GM23338 (cell line): ENCODE results near the gene PGGT1B. TPM values are rescaled to one million over a fixed set of nuclear protein-coding genes. Genes with fewer than 3 reads are reported as not detected.

Experiments used
- CREB1 ChIP-seq: fragments of 250-450 bp; sonication (Bioruptor Pico); IDR thresholded peaks from 2 replicates; pipeline ENCODE4 v1.5.0; 2020; ENCODE audit warnings: low read depth, mild to moderate bottlenecking, moderate library complexity
- POLR2AphosphoS5 ChIP-seq: IDR thresholded peaks from 2 replicates; pipeline ENCODE4 v1.6.1; 2016; ENCODE audit warnings: antibody characterized with exemption, low read depth
- STAT1 ChIP-seq: IDR thresholded peaks from one replicate; pipeline ENCODE4 v1.6.1; 2016; ENCODE audit warnings: antibody characterized with exemption; ENCODE audit not compliant: unreplicated experiment
- polyA plus RNA-seq: library from polyadenylated mRNA; unstranded; fragments of >200 nt; fragmentation: Nextera tagmentation; extraction: Ambion mirVana; gene quantifications from 2 replicates; pipeline ENCODE4 v1.2.1, GENCODE V29; 2016
- total RNA-seq: library from RNA; depleted of rRNA; stranded (reverse); fragments of >200 nt; shearing (Covaris generic); gene quantifications from 2 replicates; pipeline ENCODE4 v1.2.3, GENCODE V29; 2014
- TF ChIP-seq, protein P1 (sequence below): fragments of 250-450 bp; sonication (Bioruptor Pico); IDR thresholded peaks from 2 replicates; pipeline ENCODE4 v1.5.0; 2020; ENCODE audit warnings: mild to moderate bottlenecking, moderate library complexity
- TF ChIP-seq, protein P2 (sequence below), 2 experiments: fragments of 200-600 bp in 1 of 2; sonication (generic) in 1 of 2; conservative IDR thresholded peaks; 2 replicates each; pipeline versions ENCODE4 v1.5.1 to v1.6.1; 2016 to 2017; ENCODE audit warnings: antibody characterized with exemption in 2 of 2, low read depth in 2 of 2, mild to moderate bottlenecking in 2 of 2, moderate library complexity in 1 of 2
- TF ChIP-seq, protein P3 (sequence below): IDR thresholded peaks from one replicate; pipeline ENCODE4 v1.6.1; 2018; ENCODE audit warnings: antibody characterized with exemption; ENCODE audit not compliant: unreplicated experiment

Gene PGGT1B
- total and polyA plus RNA-seq, 2 experiments from 2014 or later: 8.6 to 12.9 TPM

DNA sequence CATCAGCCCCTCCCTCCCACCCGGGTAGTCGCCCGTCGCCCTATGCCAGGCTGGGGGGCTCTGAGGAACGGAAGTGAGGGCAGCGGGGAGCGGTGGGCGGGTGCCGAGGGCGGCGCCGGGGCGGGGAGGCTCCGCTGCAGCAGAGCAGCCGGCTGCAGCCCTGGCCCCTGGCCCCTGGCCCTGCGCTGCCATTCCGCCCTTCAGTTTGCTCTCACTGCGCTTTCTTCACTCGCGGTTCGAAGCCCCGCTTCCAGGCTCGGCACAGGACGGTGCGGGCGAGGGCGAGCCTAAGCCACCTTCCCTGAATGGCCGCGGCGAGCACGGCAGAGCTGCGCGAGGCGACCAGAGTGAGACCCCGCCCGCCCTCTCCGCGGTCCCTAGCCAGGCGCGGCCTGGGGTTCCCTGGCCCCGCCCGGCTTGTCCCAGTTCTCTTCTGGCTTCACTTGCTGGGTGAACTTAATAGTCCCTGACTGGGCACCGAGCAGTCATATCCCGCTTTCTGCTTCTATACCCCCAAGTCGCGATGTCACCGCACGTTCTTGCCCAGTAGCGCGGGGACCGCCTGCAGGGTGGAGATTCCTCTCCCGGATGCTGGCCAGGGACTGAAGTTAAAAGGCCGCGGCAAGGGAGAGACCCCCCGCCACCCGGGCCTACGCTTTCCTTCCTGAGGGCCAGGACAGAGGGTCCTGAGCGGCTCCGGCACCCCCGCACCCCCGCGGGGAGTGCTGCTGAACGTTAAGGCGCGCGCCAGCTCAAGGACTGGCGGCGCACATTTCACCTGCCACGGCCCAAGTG, 92.3 kb downstream of the PGGT1B start (continued):
- TF ChIP-seq, protein P1, sequence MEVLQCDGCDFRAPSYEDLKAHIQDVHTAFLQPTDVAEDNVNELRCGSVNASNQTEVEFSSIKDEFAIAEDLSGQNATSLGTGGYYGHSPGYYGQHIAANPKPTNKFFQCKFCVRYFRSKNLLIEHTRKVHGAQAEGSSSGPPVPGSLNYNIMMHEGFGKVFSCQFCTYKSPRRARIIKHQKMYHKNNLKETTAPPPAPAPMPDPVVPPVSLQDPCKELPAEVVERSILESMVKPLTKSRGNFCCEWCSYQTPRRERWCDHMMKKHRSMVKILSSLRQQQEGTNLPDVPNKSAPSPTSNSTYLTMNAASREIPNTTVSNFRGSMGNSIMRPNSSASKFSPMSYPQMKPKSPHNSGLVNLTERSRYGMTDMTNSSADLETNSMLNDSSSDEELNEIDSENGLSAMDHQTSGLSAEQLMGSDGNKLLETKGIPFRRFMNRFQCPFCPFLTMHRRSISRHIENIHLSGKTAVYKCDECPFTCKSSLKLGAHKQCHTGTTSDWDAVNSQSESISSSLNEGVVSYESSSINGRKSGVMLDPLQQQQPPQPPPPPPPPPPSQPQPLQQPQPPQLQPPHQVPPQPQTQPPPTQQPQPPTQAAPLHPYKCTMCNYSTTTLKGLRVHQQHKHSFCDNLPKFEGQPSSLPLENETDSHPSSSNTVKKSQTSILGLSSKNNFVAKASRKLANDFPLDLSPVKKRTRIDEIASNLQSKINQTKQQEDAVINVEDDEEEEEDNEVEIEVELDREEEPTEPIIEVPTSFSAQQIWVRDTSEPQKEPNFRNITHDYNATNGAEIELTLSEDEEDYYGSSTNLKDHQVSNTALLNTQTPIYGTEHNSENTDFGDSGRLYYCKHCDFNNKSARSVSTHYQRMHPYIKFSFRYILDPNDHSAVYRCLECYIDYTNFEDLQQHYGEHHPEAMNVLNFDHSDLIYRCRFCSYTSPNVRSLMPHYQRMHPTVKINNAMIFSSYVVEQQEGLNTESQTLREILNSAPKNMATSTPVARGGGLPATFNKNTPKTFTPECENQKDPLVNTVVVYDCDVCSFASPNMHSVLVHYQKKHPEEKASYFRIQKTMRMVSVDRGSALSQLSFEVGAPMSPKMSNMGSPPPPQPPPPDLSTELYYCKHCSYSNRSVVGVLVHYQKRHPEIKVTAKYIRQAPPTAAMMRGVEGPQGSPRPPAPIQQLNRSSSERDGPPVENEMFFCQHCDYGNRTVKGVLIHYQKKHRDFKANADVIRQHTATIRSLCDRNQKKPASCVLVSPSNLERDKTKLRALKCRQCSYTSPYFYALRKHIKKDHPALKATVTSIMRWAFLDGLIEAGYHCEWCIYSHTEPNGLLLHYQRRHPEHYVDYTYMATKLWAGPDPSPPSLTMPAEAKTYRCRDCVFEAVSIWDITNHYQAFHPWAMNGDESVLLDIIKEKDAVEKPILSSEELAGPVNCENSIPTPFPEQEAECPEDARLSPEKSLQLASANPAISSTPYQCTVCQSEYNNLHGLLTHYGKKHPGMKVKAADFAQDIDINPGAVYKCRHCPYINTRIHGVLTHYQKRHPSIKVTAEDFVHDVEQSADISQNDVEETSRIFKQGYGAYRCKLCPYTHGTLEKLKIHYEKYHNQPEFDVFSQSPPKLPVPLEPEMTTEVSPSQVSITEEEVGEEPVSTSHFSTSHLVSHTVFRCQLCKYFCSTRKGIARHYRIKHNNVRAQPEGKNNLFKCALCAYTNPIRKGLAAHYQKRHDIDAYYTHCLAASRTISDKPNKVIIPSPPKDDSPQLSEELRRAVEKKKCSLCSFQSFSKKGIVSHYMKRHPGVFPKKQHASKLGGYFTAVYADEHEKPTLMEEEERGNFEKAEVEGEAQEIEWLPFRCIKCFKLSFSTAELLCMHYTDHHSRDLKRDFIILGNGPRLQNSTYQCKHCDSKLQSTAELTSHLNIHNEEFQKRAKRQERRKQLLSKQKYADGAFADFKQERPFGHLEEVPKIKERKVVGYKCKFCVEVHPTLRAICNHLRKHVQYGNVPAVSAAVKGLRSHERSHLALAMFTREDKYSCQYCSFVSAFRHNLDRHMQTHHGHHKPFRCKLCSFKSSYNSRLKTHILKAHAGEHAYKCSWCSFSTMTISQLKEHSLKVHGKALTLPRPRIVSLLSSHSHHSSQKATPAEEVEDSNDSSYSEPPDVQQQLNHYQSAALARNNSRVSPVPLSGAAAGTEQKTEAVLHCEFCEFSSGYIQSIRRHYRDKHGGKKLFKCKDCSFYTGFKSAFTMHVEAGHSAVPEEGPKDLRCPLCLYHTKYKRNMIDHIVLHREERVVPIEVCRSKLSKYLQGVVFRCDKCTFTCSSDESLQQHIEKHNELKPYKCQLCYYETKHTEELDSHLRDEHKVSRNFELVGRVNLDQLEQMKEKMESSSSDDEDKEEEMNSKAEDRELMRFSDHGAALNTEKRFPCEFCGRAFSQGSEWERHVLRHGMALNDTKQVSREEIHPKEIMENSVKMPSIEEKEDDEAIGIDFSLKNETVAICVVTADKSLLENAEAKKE: no peak
- TF ChIP-seq CREB1 (CRISPR knock-in tag) (no peak), POLR2AphosphoS5 (no peak), STAT1 (no peak)
- TF ChIP-seq, protein P2, sequence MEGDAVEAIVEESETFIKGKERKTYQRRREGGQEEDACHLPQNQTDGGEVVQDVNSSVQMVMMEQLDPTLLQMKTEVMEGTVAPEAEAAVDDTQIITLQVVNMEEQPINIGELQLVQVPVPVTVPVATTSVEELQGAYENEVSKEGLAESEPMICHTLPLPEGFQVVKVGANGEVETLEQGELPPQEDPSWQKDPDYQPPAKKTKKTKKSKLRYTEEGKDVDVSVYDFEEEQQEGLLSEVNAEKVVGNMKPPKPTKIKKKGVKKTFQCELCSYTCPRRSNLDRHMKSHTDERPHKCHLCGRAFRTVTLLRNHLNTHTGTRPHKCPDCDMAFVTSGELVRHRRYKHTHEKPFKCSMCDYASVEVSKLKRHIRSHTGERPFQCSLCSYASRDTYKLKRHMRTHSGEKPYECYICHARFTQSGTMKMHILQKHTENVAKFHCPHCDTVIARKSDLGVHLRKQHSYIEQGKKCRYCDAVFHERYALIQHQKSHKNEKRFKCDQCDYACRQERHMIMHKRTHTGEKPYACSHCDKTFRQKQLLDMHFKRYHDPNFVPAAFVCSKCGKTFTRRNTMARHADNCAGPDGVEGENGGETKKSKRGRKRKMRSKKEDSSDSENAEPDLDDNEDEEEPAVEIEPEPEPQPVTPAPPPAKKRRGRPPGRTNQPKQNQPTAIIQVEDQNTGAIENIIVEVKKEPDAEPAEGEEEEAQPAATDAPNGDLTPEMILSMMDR (conservative IDR thresholded peaks at IDR 0.05; ENCODE audit: low read depth in 2 of 2): no peak
- TF ChIP-seq, protein P3, sequence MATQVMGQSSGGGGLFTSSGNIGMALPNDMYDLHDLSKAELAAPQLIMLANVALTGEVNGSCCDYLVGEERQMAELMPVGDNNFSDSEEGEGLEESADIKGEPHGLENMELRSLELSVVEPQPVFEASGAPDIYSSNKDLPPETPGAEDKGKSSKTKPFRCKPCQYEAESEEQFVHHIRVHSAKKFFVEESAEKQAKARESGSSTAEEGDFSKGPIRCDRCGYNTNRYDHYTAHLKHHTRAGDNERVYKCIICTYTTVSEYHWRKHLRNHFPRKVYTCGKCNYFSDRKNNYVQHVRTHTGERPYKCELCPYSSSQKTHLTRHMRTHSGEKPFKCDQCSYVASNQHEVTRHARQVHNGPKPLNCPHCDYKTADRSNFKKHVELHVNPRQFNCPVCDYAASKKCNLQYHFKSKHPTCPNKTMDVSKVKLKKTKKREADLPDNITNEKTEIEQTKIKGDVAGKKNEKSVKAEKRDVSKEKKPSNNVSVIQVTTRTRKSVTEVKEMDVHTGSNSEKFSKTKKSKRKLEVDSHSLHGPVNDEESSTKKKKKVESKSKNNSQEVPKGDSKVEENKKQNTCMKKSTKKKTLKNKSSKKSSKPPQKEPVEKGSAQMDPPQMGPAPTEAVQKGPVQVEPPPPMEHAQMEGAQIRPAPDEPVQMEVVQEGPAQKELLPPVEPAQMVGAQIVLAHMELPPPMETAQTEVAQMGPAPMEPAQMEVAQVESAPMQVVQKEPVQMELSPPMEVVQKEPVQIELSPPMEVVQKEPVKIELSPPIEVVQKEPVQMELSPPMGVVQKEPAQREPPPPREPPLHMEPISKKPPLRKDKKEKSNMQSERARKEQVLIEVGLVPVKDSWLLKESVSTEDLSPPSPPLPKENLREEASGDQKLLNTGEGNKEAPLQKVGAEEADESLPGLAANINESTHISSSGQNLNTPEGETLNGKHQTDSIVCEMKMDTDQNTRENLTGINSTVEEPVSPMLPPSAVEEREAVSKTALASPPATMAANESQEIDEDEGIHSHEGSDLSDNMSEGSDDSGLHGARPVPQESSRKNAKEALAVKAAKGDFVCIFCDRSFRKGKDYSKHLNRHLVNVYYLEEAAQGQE: no peak
